ENCODE results near the gene AICDA.
A peak's percentile ranks its signal among the peaks of the same experiment; 100 is the strongest.

AICDA gene

GRCh38 chr12:8554451-8555195 is 58.0 kb downstream of the AICDA start:
- peak; percentile 55 for DNase-seq (ENCODE audit: low spot score)

- DNase-seq (ENCODE audit: low spot score): no peak
These were observed 59.5 kb downstream of the AICDA start for GRCh38 chr12:8553088-8553627.
